ENCODE results near the gene TRIM40. TPM values are rescaled to one million over a fixed set of nuclear protein-coding genes. Genes with fewer than 3 reads are reported as not detected.

TRIM40 gene
- total RNA-seq, 4 donors from 2014 or later = not detected

GRCh38 chr6:30127238-30128093 is 8.5 kb upstream of the TRIM40 start:
- DNase-seq (ENCODE audit: low spot score in 2 of 2) = no peak
- no peak for TF ChIP-seq POLR2A (IDR thresholded peaks at IDR 0.05)
- no peak overlapping the region for H3K4me3 ChIP-seq (ENCODE audit: low read depth, poor library complexity, severe bottlenecking)
- intact Hi-C loops (cut with DNase I; ENCODE audit: low total_unique reads) = no loop called here
- WGBS, 2 donors = 7 to 13% methylated on average over 49 to 50 of the region's 50 CpGs

GRCh38 chr6:30129265-30130178 is 6.4 kb upstream of the TRIM40 start:
- H3K4me3 ChIP-seq (ENCODE audit: low read depth, poor library complexity, severe bottlenecking) = no peak overlapping the region
- intact Hi-C loops (cut with DNase I; ENCODE audit: low total_unique reads) = no loop called here
- no peak for DNase-seq (ENCODE audit: low spot score in 2 of 2)
- TF ChIP-seq CTCF (IDR thresholded peaks at IDR 0.05) = no peak
- TF ChIP-seq POLR2A (IDR thresholded peaks at IDR 0.05) = no peak
- 63 to 73% methylated on average over 10 of the region's 10 CpGs for WGBS, 2 donors

- 70 to 75% methylated on average over 4 of the region's 4 CpGs for WGBS, 2 donors
- intact Hi-C loops (cut with DNase I; ENCODE audit: low total_unique reads) = no loop called here
- TF ChIP-seq CTCF (IDR thresholded peaks at IDR 0.05) = no peak
- no peak for TF ChIP-seq POLR2A (IDR thresholded peaks at IDR 0.05)
Observed at GRCh38 chr6:30130179-30130679, 5.7 kb upstream of the TRIM40 start.

GRCh38 chr6:30130887-30131862 is 4.8 kb upstream of the TRIM40 start:
- DNase-seq (ENCODE audit: low spot score in 2 of 2) = peak in 1 of 2 donors; percentile 56
- 23 to 28% methylated on average over 16 of the region's 16 CpGs for WGBS, 2 donors
- no peak overlapping the region for H3K4me3 ChIP-seq (ENCODE audit: low read depth, poor library complexity, severe bottlenecking)
- intact Hi-C loops (cut with DNase I; ENCODE audit: low total_unique reads) = no loop called here
- TF ChIP-seq POLR2A (IDR thresholded peaks at IDR 0.05) (no peak), CTCF (IDR thresholded peaks at IDR 0.05) (peak in 1 of 3 donors; percentile 96)

More at GRCh38 chr6:30130179-30130679, 5.7 kb upstream of the TRIM40 start:
- DNase-seq (ENCODE audit: low spot score in 2 of 2) = no peak
- no peak overlapping the region for H3K4me3 ChIP-seq (ENCODE audit: low read depth, poor library complexity, severe bottlenecking)

- 68 to 76% methylated on average over 2 of the region's 2 CpGs for WGBS, 2 donors
- no peak overlapping the region for H3K4me3 ChIP-seq (ENCODE audit: low read depth, poor library complexity, severe bottlenecking)
- intact Hi-C loops (cut with DNase I; ENCODE audit: low total_unique reads) = no loop called here
- no peak for DNase-seq (ENCODE audit: low spot score in 2 of 2)
- TF ChIP-seq POLR2A (IDR thresholded peaks at IDR 0.05) = no peak
- no peak for TF ChIP-seq CTCF (IDR thresholded peaks at IDR 0.05)
Observed at GRCh38 chr6:30131947-30132497, 3.9 kb upstream of the TRIM40 start.

All from lower leg skin (tissue), 4 donors.